H9 (cell line): ENCODE measurements around the gene CCDC172. TPM values are rescaled to one million over a fixed set of nuclear protein-coding genes. Genes with fewer than 3 reads are reported as not detected.

Experiments used
- DNase-seq: peaks from one replicate; pipeline ENCODE4 v3.0.0-alpha.2; 2017
- H2AFZ ChIP-seq: one replicate; pipeline ENCODE4 v1.6.1; 2013; ENCODE audit warnings: mild to moderate bottlenecking, low read length, control low read depth, moderate library complexity
- H2AK5ac ChIP-seq: 2 replicates; pipeline ENCODE4 v1.6.1; 2013; ENCODE audit warnings: low read length, control low read depth, mixed read lengths; ENCODE audit not compliant: insufficient read length
- H2BK120ac ChIP-seq: one replicate; pipeline ENCODE4 v1.6.1; 2013; ENCODE audit warnings: low read depth, mild to moderate bottlenecking, low read length, control low read depth, inconsistent platforms; ENCODE audit not compliant: poor library complexity, severe bottlenecking
- H2BK12ac ChIP-seq: 2 replicates; pipeline ENCODE4 v1.6.1; 2013; ENCODE audit warnings: low read length, control low read depth, mixed read lengths, low read depth; ENCODE audit not compliant: insufficient read length
- H2BK15ac ChIP-seq: 2 replicates; pipeline ENCODE4 v1.6.1; 2013; ENCODE audit warnings: low read depth, low read length, control low read depth
- H2BK20ac ChIP-seq: one replicate; pipeline ENCODE4 v1.6.1; 2013; ENCODE audit warnings: low read depth, mild to moderate bottlenecking, low read length, control low read depth, inconsistent platforms; ENCODE audit not compliant: poor library complexity, severe bottlenecking
- H2BK5ac ChIP-seq: 2 replicates; pipeline ENCODE4 v1.6.1; 2013; ENCODE audit warnings: low read length, control low read depth, mixed read lengths; ENCODE audit not compliant: insufficient read length
- H3K14ac ChIP-seq: 2 replicates; pipeline ENCODE4 v1.6.1; 2013; ENCODE audit warnings: low read length, control low read depth; ENCODE audit not compliant: insufficient read depth
- H3K18ac ChIP-seq: 2 replicates; pipeline ENCODE4 v1.6.1; 2013; ENCODE audit warnings: low read depth, mild to moderate bottlenecking, mixed read lengths, low read length, control low read depth; ENCODE audit not compliant: insufficient read length
- H3K23ac ChIP-seq: 2 replicates; pipeline ENCODE4 v1.6.1; 2013; ENCODE audit warnings: low read length, control low read depth, mixed read lengths, low read depth; ENCODE audit not compliant: insufficient read length
- H3K23me2 ChIP-seq: 2 replicates; pipeline ENCODE4 v1.6.1; 2013; ENCODE audit warnings: low read depth, mild to moderate bottlenecking, mixed read lengths, low read length, control low read depth; ENCODE audit not compliant: insufficient read length, poor library complexity, severe bottlenecking
- H3K27ac ChIP-seq: 2 replicates; pipeline ENCODE4 v1.5.1; 2013; ENCODE audit warnings: low read length, control low read depth, mixed read lengths, low read depth; ENCODE audit not compliant: insufficient read length
- H3K27me3 ChIP-seq: 2 replicates; pipeline ENCODE4 v1.6.1; 2013; ENCODE audit warnings: low read length, control low read depth, inconsistent platforms; ENCODE audit not compliant: insufficient read depth
- H3K4ac ChIP-seq: 2 replicates; pipeline ENCODE4 v1.6.1; 2013; ENCODE audit warnings: low read depth, mild to moderate bottlenecking, control low read depth, inconsistent platforms, low read length, moderate library complexity
- H3K4me1 ChIP-seq: 2 replicates; pipeline ENCODE4 v1.6.1; 2013; ENCODE audit warnings: low read length, control low read depth, inconsistent platforms; ENCODE audit not compliant: insufficient read depth
- H3K4me2 ChIP-seq: 2 replicates; pipeline ENCODE4 v1.6.1; 2013; ENCODE audit warnings: low read length, control low read depth, mixed read lengths; ENCODE audit not compliant: insufficient read length, insufficient read depth
- H3K56ac ChIP-seq: 2 replicates; pipeline ENCODE4 v1.6.1; 2013; ENCODE audit warnings: low read depth, mild to moderate bottlenecking, mixed read lengths, low read length, control low read depth; ENCODE audit not compliant: insufficient read length
- H3K79me1 ChIP-seq: 2 replicates; pipeline ENCODE4 v1.6.1; 2013; ENCODE audit warnings: low read depth, mild to moderate bottlenecking, moderate library complexity, low read length, control low read depth, inconsistent platforms; ENCODE audit not compliant: insufficient read depth, poor library complexity, severe bottlenecking
- H3K79me2 ChIP-seq: 2 replicates; pipeline ENCODE4 v1.6.1; 2013; ENCODE audit warnings: low read length, control low read depth, inconsistent platforms; ENCODE audit not compliant: insufficient read depth
- H3K9ac ChIP-seq: 2 replicates; pipeline ENCODE4 v1.6.1; 2013; ENCODE audit warnings: low read length, control low read depth, mixed read lengths; ENCODE audit not compliant: insufficient read length; ENCODE audit errors: extremely low read depth
- H3K9me3 ChIP-seq: one replicate; pipeline ENCODE4 v1.6.1; 2013; ENCODE audit warnings: low read depth, low read length, inconsistent platforms; ENCODE audit not compliant: control insufficient read depth
- H3T11ph ChIP-seq: one replicate; pipeline ENCODE4 v1.6.1; 2013; ENCODE audit warnings: mild to moderate bottlenecking, low read length, control low read depth, inconsistent platforms
- H4K20me1 ChIP-seq: one replicate; pipeline ENCODE4 v1.6.1; 2013; ENCODE audit not compliant: control insufficient read depth, insufficient read length, insufficient read depth
- H4K5ac ChIP-seq: 2 replicates; pipeline ENCODE4 v1.6.1; 2013; ENCODE audit warnings: low read depth, mild to moderate bottlenecking, mixed read lengths, low read length, control low read depth; ENCODE audit not compliant: insufficient read length
- H4K8ac ChIP-seq: replicated peaks from 2 replicates; pipeline ENCODE4 v1.6.1; 2013; ENCODE audit warnings: low read length, control low read depth, mixed read lengths, low read depth; ENCODE audit not compliant: insufficient read length
- H4K91ac ChIP-seq: 2 replicates; pipeline ENCODE4 v1.6.1; 2013; ENCODE audit warnings: low read depth, mild to moderate bottlenecking, moderate library complexity, mixed read lengths, low read length, control low read depth; ENCODE audit not compliant: insufficient read length
- H3K27ac Mint-ChIP-seq, 3 experiments: 2 replicates in 2 of 3; 3 replicates in 1 of 3; pipeline ENCODE4 v1.8.0; 2020 to 2021; ENCODE audit warnings: mixed read lengths in 3 of 3, mild to moderate bottlenecking in 1 of 3, moderate library complexity in 1 of 3
- H3K27me3 Mint-ChIP-seq: 2 replicates; pipeline ENCODE4 v1.8.0; 2021; ENCODE audit warnings: low read depth, mild to moderate bottlenecking, moderate library complexity, mixed read lengths
- H3K36me3 Mint-ChIP-seq, 3 experiments: 2 replicates in 2 of 3; 3 replicates in 1 of 3; pipeline ENCODE4 v1.8.0; 2020 to 2021; ENCODE audit warnings: low read depth in 3 of 3, mixed read lengths in 3 of 3; ENCODE audit not compliant: insufficient read depth in 1 of 3
- H3K4me1 Mint-ChIP-seq, 2 experiments: 2 replicates each; pipeline ENCODE4 v1.8.0; 2020; ENCODE audit warnings: mixed read lengths in 2 of 2
- H3K4me3 Mint-ChIP-seq, 2 experiments: 2 replicates in 1 of 2; 3 replicates in 1 of 2; pipeline ENCODE4 v1.8.0; 2020 to 2021; ENCODE audit warnings: mild to moderate bottlenecking in 2 of 2, mixed read lengths in 2 of 2, moderate library complexity in 1 of 2
- H3K9me3 Mint-ChIP-seq, 2 experiments: 2 replicates in 1 of 2; 3 replicates in 1 of 2; pipeline ENCODE4 v1.8.0; 2020; ENCODE audit warnings: mild to moderate bottlenecking in 2 of 2, mixed read lengths in 2 of 2, moderate library complexity in 1 of 2
- WGBS: extraction: QIAGEN DNeasy Blood & Tissue Kit; methylation state at CpG from one replicate; pipeline ENCODE4 v1.1.7; 2013; ENCODE audit warnings: missing lambda C conversion rate, low lambda C conversion rate, mixed read lengths; ENCODE audit not compliant: insufficient read length; ENCODE audit errors: extremely low coverage; 5-methylcytosine and 5-hydroxymethylcytosine counted together
- total RNA-seq: library from RNA; stranded (reverse); gene quantifications from 2 replicates; pipeline ENCODE4 v1.2.1, GENCODE V29; 2021
- TF ChIP-seq, protein P1 (sequence below): fragments of 200-600 bp; sonication (generic); conservative IDR thresholded peaks from 3 replicates; pipeline ENCODE4 v1.8.0; 2021; ENCODE audit warnings: antibody characterized with exemption, mild to moderate bottlenecking

Gene CCDC172
- total RNA-seq, 1 experiment from 2014 or later, result 1.3 TPM

DNA sequence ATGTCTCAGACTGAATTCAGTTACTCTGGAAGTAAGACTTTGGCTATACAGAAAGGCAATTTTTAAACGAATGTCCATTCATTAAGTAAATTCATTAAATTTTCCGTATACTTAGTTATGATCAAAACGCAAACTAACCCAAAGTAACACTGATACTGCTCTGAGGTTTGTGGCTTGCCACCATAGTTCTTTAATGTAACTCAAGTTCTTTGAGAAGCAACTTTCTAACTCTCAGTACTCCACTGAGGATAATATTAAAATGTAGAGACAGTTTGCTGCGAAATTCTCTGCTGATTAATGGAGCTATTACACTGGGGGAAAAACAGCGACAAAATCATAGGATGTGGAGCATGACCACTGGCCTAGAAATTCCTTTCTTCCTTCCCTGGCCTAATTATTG lies 58.0 kb downstream of the CCDC172 start:
- Mint-ChIP-seq H3K27me3 (peaks cover 1% of the 10 kb centered on the region; the same call in 1 of the 2 replicates), H3K9me3 (no peaks in the 10 kb centered on the region), H3K36me3 (no peaks in the 10 kb centered on the region), H3K4me1 (peaks cover 6% of the 10 kb centered on the region in 2 experiments), H3K27ac (no peak overlapping the region), H3K4me3 (no peak overlapping the region)
- no peaks in the 10 kb centered on the region; the same call in 1 of the 2 replicates for H3K4me1 ChIP-seq
- no peak overlapping the region for H2BK5ac ChIP-seq
- no peak overlapping the region for H3K18ac ChIP-seq
- no peak overlapping the region for H3K9ac ChIP-seq
- no peak overlapping the region for H3K56ac ChIP-seq
- TF ChIP-seq, protein P1, sequence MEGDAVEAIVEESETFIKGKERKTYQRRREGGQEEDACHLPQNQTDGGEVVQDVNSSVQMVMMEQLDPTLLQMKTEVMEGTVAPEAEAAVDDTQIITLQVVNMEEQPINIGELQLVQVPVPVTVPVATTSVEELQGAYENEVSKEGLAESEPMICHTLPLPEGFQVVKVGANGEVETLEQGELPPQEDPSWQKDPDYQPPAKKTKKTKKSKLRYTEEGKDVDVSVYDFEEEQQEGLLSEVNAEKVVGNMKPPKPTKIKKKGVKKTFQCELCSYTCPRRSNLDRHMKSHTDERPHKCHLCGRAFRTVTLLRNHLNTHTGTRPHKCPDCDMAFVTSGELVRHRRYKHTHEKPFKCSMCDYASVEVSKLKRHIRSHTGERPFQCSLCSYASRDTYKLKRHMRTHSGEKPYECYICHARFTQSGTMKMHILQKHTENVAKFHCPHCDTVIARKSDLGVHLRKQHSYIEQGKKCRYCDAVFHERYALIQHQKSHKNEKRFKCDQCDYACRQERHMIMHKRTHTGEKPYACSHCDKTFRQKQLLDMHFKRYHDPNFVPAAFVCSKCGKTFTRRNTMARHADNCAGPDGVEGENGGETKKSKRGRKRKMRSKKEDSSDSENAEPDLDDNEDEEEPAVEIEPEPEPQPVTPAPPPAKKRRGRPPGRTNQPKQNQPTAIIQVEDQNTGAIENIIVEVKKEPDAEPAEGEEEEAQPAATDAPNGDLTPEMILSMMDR, result no peak
- no peak overlapping the region for H2BK20ac ChIP-seq
- no peaks in the 10 kb centered on the region for H4K20me1 ChIP-seq
- H3T11ph ChIP-seq, result no peak overlapping the region
- H3K4ac ChIP-seq, result no peak overlapping the region
- no peak overlapping the region for H4K5ac ChIP-seq
- H2BK12ac ChIP-seq, result no peak overlapping the region
- no peaks in the 10 kb centered on the region for H3K27me3 ChIP-seq
- H3K23me2 ChIP-seq, result no peaks in the 10 kb centered on the region
- no peak for DNase-seq
- no peaks in the 10 kb centered on the region for H3K79me2 ChIP-seq
- H4K91ac ChIP-seq, result no peak overlapping the region
- H3K79me1 ChIP-seq, result no peaks in the 10 kb centered on the region
- no peak overlapping the region for H4K8ac ChIP-seq
- H3K14ac ChIP-seq, result no peak overlapping the region
- no peaks in the 10 kb centered on the region for H3K9me3 ChIP-seq
- no peak overlapping the region for H2AK5ac ChIP-seq
- no CpG with 5 or more reads among the region's 5 CpGs for whole genome bisulfite sequencing
- no peak overlapping the region for H2BK120ac ChIP-seq
- H2AFZ ChIP-seq, result no peak overlapping the region
- no peak overlapping the region for H3K27ac ChIP-seq
- H3K4me2 ChIP-seq, result no peak overlapping the region
- H2BK15ac ChIP-seq, result no peak overlapping the region
- H3K23ac ChIP-seq, result no peak overlapping the region
